ENCODE data around the gene MSX2.

DNA sequence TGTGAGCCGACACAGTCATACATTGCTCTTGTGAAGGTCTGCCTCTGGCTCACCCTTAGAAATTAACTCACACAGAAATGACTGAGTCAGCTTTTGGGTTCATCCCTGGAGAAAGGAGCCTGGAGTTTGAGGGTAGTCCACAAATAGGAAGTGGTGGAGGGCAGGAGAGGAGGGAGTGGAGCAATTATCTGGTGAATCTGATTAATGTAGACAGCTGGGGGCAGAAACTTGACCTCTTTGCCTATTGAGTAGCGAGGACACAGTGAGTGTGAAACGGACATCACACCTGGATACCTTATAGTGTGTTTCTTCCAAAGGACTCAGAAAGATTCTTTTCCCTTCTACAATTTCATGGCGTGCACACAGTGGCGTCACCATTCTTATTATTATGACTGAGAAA is 48.5 kb upstream of the MSX2 start:
- TF ChIP-seq, protein P1, sequence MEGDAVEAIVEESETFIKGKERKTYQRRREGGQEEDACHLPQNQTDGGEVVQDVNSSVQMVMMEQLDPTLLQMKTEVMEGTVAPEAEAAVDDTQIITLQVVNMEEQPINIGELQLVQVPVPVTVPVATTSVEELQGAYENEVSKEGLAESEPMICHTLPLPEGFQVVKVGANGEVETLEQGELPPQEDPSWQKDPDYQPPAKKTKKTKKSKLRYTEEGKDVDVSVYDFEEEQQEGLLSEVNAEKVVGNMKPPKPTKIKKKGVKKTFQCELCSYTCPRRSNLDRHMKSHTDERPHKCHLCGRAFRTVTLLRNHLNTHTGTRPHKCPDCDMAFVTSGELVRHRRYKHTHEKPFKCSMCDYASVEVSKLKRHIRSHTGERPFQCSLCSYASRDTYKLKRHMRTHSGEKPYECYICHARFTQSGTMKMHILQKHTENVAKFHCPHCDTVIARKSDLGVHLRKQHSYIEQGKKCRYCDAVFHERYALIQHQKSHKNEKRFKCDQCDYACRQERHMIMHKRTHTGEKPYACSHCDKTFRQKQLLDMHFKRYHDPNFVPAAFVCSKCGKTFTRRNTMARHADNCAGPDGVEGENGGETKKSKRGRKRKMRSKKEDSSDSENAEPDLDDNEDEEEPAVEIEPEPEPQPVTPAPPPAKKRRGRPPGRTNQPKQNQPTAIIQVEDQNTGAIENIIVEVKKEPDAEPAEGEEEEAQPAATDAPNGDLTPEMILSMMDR (conservative IDR thresholded peaks at IDR 0.05; ENCODE audit: low read length): no peak
- no peak for TF ChIP-seq EZH2phosphoT487 (IDR thresholded peaks at IDR 0.05; ENCODE audit: borderline replicate concordance)
